GM12874 (cell line): ENCODE measurements around the gene TMEM154.

ENCODE experiments used
- CTCF ChIP-seq: IDR thresholded peaks from 2 replicates; pipeline ENCODE4 v1.5.1; 2011; ENCODE audit warnings: low read depth, mild to moderate bottlenecking, control low read depth, low read length, moderate library complexity; ENCODE audit not compliant: insufficient read depth

The TMEM154 gene

DNA sequence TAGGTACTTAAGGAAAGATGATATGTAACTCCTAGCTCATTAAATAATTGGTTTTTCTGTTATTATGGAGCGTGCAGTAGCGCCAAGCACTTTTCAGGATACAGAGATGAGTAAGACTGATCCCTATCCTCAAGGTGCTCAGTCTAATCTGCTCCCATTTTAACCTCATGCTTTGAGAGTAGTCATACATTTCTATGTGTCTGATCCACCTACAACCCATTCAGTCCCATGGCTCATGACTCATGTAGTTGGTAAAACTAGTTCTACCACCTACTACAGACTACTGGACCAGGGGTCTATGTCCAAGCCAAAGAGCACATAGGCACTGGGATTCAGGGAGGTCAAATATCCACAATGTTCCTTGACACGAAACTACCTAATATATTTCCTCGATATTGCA lies 60.8 kb downstream of the TMEM154 start:
- TF ChIP-seq CTCF, result no peak

- TF ChIP-seq CTCF, result no peak
Measured at GRCh38 chr4:152616804-152617203, 63.0 kb downstream of the TMEM154 start.

DNA sequence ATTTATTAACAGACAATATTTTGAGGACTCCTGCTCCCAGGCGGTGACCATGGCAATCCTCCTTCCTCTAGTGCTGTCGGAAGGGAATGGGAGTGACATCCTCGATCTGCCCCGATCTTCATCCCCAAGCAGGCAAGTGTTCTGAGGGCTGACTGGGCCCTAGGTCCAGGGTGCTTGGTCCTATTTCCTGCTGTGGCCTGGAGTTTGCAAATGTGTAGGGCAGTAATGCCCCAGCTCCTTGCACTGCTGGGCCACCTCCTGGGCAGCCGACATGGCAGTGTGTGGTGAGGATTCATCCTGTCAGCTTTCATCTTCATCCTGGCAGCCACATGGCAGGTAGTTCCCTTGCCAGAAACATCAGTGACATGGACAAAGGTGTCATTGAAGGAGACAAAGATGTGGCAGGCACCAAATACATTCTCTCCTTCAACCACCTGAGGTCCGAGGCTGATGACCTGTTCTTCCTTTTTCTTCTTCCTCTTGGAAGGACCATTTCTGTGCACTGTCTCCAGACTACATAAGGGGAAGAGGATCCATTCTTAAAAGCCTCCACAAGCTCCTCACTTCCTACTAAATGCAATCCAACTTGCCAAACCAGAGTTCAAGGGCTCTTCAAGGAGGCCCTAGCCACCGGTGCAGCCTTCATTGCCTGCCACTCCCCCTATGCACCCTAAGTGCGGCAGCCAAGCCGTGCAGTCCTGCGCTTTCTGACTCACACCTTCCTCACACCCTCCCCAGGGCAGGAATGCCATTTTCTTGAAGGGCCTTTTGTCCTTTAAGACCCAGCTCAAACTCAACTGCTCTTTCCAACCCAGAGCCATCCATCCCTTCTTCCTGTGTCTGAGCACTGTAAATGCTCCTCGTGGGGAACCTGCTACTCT lies 65.7 kb downstream of the TMEM154 start:
- no peak for TF ChIP-seq CTCF

GRCh38 chr4:152613351-152613750 lies 66.4 kb downstream of the TMEM154 start:
- TF ChIP-seq CTCF, result no peak

DNA sequence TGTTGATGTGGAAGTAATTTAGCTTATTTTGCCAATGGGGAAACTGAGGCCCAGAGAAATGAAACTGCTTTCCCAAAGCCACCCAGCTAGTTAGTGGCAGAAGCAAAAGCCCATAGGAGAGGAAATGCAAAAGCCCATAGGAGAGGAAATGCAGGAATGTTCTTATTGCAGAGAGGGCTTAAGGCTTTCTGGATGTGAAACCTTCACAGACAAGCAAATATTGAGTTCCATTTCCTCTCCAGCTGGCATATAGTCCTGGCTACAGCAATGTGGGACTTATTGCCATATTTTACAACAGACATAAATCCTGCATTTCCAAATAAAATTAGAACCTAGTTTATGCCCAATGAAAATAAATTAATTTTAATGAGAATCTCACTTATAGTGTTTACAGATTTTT lies 69.7 kb downstream of the TMEM154 start:
- no peak for TF ChIP-seq CTCF

GRCh38 chr4:152609481-152609880 lies 70.3 kb downstream of the TMEM154 start:
- TF ChIP-seq CTCF, result no peak

DNA sequence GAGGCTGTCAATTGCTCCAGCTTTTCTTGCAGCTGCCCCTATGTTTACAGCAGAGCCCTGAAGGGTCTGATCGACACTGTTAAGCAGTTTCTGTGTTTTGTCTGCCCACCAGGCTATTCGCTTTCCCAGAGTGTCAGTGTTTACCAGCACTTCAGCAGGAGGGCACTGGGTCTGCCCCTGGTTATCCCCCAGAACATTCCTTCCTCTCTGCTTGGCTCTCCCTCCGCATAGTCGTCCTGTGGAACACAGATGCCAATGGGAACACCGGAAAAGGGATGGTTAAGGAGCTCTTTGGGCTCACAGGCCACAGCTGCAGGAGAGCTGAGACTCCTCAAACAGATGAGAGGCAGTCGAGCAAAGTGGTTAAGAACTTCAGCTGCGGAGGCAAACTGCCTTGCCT lies 72.6 kb downstream of the TMEM154 start:
- TF ChIP-seq CTCF, result no peak
